HEK293 (cell line): ENCODE data around the gene PAFAH1B2.

Experiments
- CTCF ChIP-seq: fragments of 450-650 bp; formaldehyde crosslinking; IDR thresholded peaks from 2 replicates; pipeline ENCODE4 v1.5.1; 2016; ENCODE audit warnings: missing biosample characterization, missing genetic modification characterization
- MYNN ChIP-seq: fragments of 450-650 bp; formaldehyde crosslinking; IDR thresholded peaks from 2 replicates; pipeline ENCODE4 v1.5.1; 2016; ENCODE audit warnings: missing biosample characterization, missing genetic modification characterization, borderline replicate concordance
- ZBTB20 ChIP-seq: fragments of 450-650 bp; formaldehyde crosslinking; IDR thresholded peaks from 2 replicates; pipeline ENCODE4 v1.5.1; 2016; ENCODE audit warnings: missing biosample characterization, missing genetic modification characterization
- ZFP3 ChIP-seq: fragments of 450-650 bp; formaldehyde crosslinking; IDR thresholded peaks from 2 replicates; pipeline ENCODE4 v1.5.1; 2016; ENCODE audit warnings: low read depth, missing biosample characterization, missing genetic modification characterization

GRCh38 chr11:117219001-117219400 is 74.9 kb downstream of the PAFAH1B2 start:
- TF ChIP-seq MYNN (tag by site-specific recombination) (no peak), CTCF (tag by site-specific recombination) (no peak), ZBTB20 (no peak), ZFP3 (tag by site-specific recombination) (no peak)
